GM23338 (cell line): ENCODE results near the gene CIZ1. TPM values are rescaled to one million over a fixed set of nuclear protein-coding genes. Genes with fewer than 3 reads are reported as not detected.

Experiments used
- ATAC-seq: fragments of 200-7000 bp; cut with Tn5 transposase; 3 replicates; pipeline ENCODE4 v1.9.1; 2020
- DNase-seq: peaks from one replicate; pipeline ENCODE4 v3.0.0-alpha.2; 2015; ENCODE audit warnings: low spot score
- H2AFZ ChIP-seq: fragments of 200-600 bp; sonication (generic); 2 replicates; pipeline ENCODE4 v1.8.0; 2016; ENCODE audit warnings: antibody characterized with exemption, mild to moderate bottlenecking, moderate library complexity
- H3F3A ChIP-seq: fragments of 200-600 bp; sonication (generic); replicated peaks from 2 replicates; pipeline ENCODE4 v1.8.0; 2017; ENCODE audit warnings: antibody characterized with exemption, mixed run types, low read depth
- H3K27ac ChIP-seq: fragments of 200-600 bp; sonication (generic); 2 replicates; pipeline ENCODE4 v1.6.1; 2016; ENCODE audit warnings: low read depth
- H3K27me3 ChIP-seq: fragments of 200-600 bp; sonication (generic); 2 replicates; pipeline ENCODE4 v1.8.0; 2016; ENCODE audit warnings: mild to moderate bottlenecking, mixed run types, moderate library complexity; ENCODE audit not compliant: insufficient read depth
- H3K36me3 ChIP-seq: fragments of 200-600 bp; sonication (generic); 2 replicates; pipeline ENCODE4 v1.8.0; 2016; ENCODE audit warnings: mild to moderate bottlenecking; ENCODE audit not compliant: insufficient read depth
- H3K4me1 ChIP-seq: fragments of 200-600 bp; sonication (generic); 2 replicates; pipeline ENCODE4 v1.8.0; 2016; ENCODE audit warnings: mild to moderate bottlenecking, moderate library complexity; ENCODE audit not compliant: insufficient read depth
- H3K4me2 ChIP-seq: fragments of 200-600 bp; sonication (generic); 2 replicates; pipeline ENCODE4 v1.7.1; 2017; ENCODE audit warnings: mixed run types
- H3K4me3 ChIP-seq: fragments of 200-600 bp; sonication (generic); 2 replicates; pipeline ENCODE4 v1.6.1; 2016; ENCODE audit warnings: mixed run types
- H3K79me2 ChIP-seq: fragments of 200-600 bp; sonication (generic); replicated peaks from 2 replicates; pipeline ENCODE4 v1.8.0; 2017; ENCODE audit warnings: mild to moderate bottlenecking; ENCODE audit not compliant: insufficient read depth
- H3K9me2 ChIP-seq: fragments of 200-600 bp; sonication (generic); 2 replicates; pipeline ENCODE4 v1.8.0; 2017; ENCODE audit not compliant: insufficient read depth
- H4K20me1 ChIP-seq: fragments of 200-600 bp; sonication (generic); replicated peaks from 2 replicates; pipeline ENCODE4 v1.8.0; 2017; ENCODE audit warnings: mild to moderate bottlenecking; ENCODE audit not compliant: insufficient read depth
- H3K27ac Mint-ChIP-seq: 2 replicates; pipeline ENCODE4 v1.8.0; 2020; ENCODE audit warnings: inconsistent platforms, mild to moderate bottlenecking, moderate library complexity, mixed read lengths
- H3K27me3 Mint-ChIP-seq: 3 replicates; pipeline ENCODE4 v1.8.0; 2022; ENCODE audit warnings: low read depth, mild to moderate bottlenecking, moderate library complexity, mixed read lengths, inconsistent platforms; ENCODE audit not compliant: insufficient read depth, poor library complexity
- H3K36me3 Mint-ChIP-seq: 3 replicates; pipeline ENCODE4 v1.8.0; 2021; ENCODE audit warnings: low read depth, mild to moderate bottlenecking, inconsistent platforms, moderate library complexity, mixed read lengths
- H3K4me1 Mint-ChIP-seq: 3 replicates; pipeline ENCODE4 v1.8.0; 2020; ENCODE audit warnings: mild to moderate bottlenecking, inconsistent platforms, mixed read lengths
- H3K4me3 Mint-ChIP-seq: 3 replicates; pipeline ENCODE4 v1.8.0; 2021; ENCODE audit warnings: moderate library complexity, mild to moderate bottlenecking, inconsistent platforms, mixed read lengths
- H3K9me3 Mint-ChIP-seq: 3 replicates; pipeline ENCODE4 v1.8.0; 2020; ENCODE audit warnings: moderate library complexity, mild to moderate bottlenecking, inconsistent platforms, mixed read lengths
- CREB1 ChIP-seq: fragments of 250-450 bp; sonication (Bioruptor Pico); IDR thresholded peaks from 2 replicates; pipeline ENCODE4 v1.5.0; 2020; ENCODE audit warnings: low read depth, mild to moderate bottlenecking, moderate library complexity
- EZH2 ChIP-seq: fragments of 200-600 bp; sonication (generic); IDR thresholded peaks from one replicate; pipeline ENCODE4 v1.8.0; 2017; ENCODE audit warnings: antibody characterized with exemption, mild to moderate bottlenecking, low read depth; ENCODE audit not compliant: unreplicated experiment
- EZH2phosphoT487 ChIP-seq: fragments of 200-600 bp; sonication (generic); IDR thresholded peaks from one replicate; pipeline ENCODE4 v1.8.1; 2018; ENCODE audit warnings: antibody characterized with exemption; ENCODE audit not compliant: unreplicated experiment
- JUNB ChIP-seq: IDR thresholded peaks from one replicate; pipeline ENCODE4 v1.6.1; 2016; ENCODE audit warnings: antibody characterized with exemption; ENCODE audit not compliant: unreplicated experiment
- POLR2AphosphoS5 ChIP-seq: IDR thresholded peaks from 2 replicates; pipeline ENCODE4 v1.6.1; 2016; ENCODE audit warnings: antibody characterized with exemption, low read depth
- STAT1 ChIP-seq: IDR thresholded peaks from one replicate; pipeline ENCODE4 v1.6.1; 2016; ENCODE audit warnings: antibody characterized with exemption; ENCODE audit not compliant: unreplicated experiment
- ZNF114 ChIP-seq: fragments of 250-450 bp; sonication (Bioruptor Pico); IDR thresholded peaks from 2 replicates; pipeline ENCODE4 v1.5.0; 2020; ENCODE audit warnings: mild to moderate bottlenecking, moderate library complexity
- ZNF331 ChIP-seq: fragments of 250-450 bp; sonication (Bioruptor Pico); IDR thresholded peaks from 2 replicates; pipeline ENCODE4 v1.5.0; 2020; ENCODE audit warnings: low read depth, mild to moderate bottlenecking, moderate library complexity
- polyA plus RNA-seq: library from polyadenylated mRNA; unstranded; fragments of >200 nt; fragmentation: Nextera tagmentation; extraction: Ambion mirVana; gene quantifications from 2 replicates; pipeline ENCODE4 v1.2.1, GENCODE V29; 2016
- total RNA-seq: library from RNA; depleted of rRNA; stranded (reverse); fragments of >200 nt; shearing (Covaris generic); gene quantifications from 2 replicates; pipeline ENCODE4 v1.2.3, GENCODE V29; 2014
- TF ChIP-seq, protein P1 (sequence below), 2 experiments: fragments of 200-600 bp in 1 of 2; sonication (generic) in 1 of 2; conservative IDR thresholded peaks; 2 replicates each; pipeline versions ENCODE4 v1.5.1 to v1.6.1; 2016 to 2017; ENCODE audit warnings: antibody characterized with exemption in 2 of 2, low read depth in 2 of 2, mild to moderate bottlenecking in 2 of 2, moderate library complexity in 1 of 2
- TF ChIP-seq, protein P2 (sequence below): IDR thresholded peaks from one replicate; pipeline ENCODE4 v1.6.1; 2018; ENCODE audit warnings: antibody characterized with exemption; ENCODE audit not compliant: unreplicated experiment
- TF ChIP-seq, protein P3 (sequence below): fragments of 250-450 bp; sonication (Bioruptor Pico); IDR thresholded peaks from 2 replicates; pipeline ENCODE4 v1.5.0; 2020; ENCODE audit warnings: mild to moderate bottlenecking, moderate library complexity
- TF ChIP-seq, protein P4 (sequence below): IDR thresholded peaks from 2 replicates; pipeline ENCODE4 v1.6.1; 2016; ENCODE audit warnings: antibody characterized with exemption

The CIZ1 gene
- total and polyA plus RNA-seq, 2 experiments from 2014 or later = 49.6 to 61.4 TPM

DNA sequence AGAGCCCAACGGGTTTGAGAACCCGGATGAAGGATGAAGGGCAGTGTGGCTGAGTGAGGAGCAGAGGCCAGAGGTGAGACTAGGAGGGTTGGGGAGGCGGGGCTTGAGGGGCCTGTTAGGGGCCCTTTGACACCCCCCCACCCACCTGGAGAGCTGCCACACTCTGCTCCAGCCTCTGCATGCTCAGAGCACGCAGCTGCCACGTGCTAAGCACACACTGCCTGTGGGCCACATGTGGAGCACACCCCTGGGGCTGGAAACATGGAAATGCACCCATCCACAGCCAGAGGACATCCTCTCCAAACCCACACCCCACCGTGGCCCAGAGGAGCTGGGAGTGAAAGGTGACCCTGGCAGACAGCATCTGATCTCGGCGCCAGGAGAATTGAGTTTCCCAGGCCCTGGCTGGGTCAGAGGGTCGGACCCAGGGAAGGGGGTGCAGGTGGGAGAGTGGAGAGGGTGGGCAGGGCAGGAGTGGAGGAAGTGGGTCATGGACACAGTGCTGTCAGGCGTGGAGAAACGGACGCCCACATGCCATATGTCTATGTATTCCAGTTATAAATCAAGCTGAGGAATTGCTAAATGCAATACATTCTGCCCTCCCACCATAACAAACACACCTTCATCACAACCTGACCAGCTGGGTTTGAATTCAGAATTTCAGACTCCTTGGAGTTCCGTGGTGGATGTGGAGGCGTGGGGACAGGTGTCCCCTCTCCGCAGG is 17.7 kb upstream of the CIZ1 start:
- Histone ChIP-seq H3K27ac (no peak overlapping the region), H3K4me1 (peaks cover 8% of the 10 kb centered on the region; the same call in 1 of the 2 replicates), H3K9me2 (no peaks in the 10 kb centered on the region), H3K36me3 (no peaks in the 10 kb centered on the region), H2AFZ (no peak overlapping the region), H3K4me2 (no peak overlapping the region), H3F3A (no peaks in the 10 kb centered on the region), H4K20me1 (peaks cover 3% of the 10 kb centered on the region), H3K79me2 (0 out of 2 replicates have a peak, but pooled peaks cover 4% of the 10 kb centered on the region), H3K4me3 (no peak overlapping the region), H3K27me3 (no peaks in the 10 kb centered on the region)
- peaks cover 21% of the 10 kb centered on the region for H3K27me3 Mint-ChIP-seq
- H3K4me1 Mint-ChIP-seq = peaks cover 21% of the 10 kb centered on the region
- no peak overlapping the region for H3K27ac Mint-ChIP-seq
- ATAC-seq = no peak
- no peak overlapping the region; the same call in 2 of the 3 replicates for H3K4me3 Mint-ChIP-seq
- H3K9me3 Mint-ChIP-seq = no peaks in the 10 kb centered on the region; the same call in 2 of the 3 replicates
- TF ChIP-seq, protein P1, sequence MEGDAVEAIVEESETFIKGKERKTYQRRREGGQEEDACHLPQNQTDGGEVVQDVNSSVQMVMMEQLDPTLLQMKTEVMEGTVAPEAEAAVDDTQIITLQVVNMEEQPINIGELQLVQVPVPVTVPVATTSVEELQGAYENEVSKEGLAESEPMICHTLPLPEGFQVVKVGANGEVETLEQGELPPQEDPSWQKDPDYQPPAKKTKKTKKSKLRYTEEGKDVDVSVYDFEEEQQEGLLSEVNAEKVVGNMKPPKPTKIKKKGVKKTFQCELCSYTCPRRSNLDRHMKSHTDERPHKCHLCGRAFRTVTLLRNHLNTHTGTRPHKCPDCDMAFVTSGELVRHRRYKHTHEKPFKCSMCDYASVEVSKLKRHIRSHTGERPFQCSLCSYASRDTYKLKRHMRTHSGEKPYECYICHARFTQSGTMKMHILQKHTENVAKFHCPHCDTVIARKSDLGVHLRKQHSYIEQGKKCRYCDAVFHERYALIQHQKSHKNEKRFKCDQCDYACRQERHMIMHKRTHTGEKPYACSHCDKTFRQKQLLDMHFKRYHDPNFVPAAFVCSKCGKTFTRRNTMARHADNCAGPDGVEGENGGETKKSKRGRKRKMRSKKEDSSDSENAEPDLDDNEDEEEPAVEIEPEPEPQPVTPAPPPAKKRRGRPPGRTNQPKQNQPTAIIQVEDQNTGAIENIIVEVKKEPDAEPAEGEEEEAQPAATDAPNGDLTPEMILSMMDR (conservative IDR thresholded peaks at IDR 0.05; ENCODE audit: low read depth in 2 of 2) = no peak
- TF ChIP-seq STAT1 = no peak
- TF ChIP-seq EZH2phosphoT487 = no peak
- TF ChIP-seq JUNB = no peak
- no peak for TF ChIP-seq CREB1
- no peak for TF ChIP-seq EZH2
- TF ChIP-seq ZNF114 = no peak
- TF ChIP-seq, protein P2, sequence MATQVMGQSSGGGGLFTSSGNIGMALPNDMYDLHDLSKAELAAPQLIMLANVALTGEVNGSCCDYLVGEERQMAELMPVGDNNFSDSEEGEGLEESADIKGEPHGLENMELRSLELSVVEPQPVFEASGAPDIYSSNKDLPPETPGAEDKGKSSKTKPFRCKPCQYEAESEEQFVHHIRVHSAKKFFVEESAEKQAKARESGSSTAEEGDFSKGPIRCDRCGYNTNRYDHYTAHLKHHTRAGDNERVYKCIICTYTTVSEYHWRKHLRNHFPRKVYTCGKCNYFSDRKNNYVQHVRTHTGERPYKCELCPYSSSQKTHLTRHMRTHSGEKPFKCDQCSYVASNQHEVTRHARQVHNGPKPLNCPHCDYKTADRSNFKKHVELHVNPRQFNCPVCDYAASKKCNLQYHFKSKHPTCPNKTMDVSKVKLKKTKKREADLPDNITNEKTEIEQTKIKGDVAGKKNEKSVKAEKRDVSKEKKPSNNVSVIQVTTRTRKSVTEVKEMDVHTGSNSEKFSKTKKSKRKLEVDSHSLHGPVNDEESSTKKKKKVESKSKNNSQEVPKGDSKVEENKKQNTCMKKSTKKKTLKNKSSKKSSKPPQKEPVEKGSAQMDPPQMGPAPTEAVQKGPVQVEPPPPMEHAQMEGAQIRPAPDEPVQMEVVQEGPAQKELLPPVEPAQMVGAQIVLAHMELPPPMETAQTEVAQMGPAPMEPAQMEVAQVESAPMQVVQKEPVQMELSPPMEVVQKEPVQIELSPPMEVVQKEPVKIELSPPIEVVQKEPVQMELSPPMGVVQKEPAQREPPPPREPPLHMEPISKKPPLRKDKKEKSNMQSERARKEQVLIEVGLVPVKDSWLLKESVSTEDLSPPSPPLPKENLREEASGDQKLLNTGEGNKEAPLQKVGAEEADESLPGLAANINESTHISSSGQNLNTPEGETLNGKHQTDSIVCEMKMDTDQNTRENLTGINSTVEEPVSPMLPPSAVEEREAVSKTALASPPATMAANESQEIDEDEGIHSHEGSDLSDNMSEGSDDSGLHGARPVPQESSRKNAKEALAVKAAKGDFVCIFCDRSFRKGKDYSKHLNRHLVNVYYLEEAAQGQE = no peak
- TF ChIP-seq, protein P3, sequence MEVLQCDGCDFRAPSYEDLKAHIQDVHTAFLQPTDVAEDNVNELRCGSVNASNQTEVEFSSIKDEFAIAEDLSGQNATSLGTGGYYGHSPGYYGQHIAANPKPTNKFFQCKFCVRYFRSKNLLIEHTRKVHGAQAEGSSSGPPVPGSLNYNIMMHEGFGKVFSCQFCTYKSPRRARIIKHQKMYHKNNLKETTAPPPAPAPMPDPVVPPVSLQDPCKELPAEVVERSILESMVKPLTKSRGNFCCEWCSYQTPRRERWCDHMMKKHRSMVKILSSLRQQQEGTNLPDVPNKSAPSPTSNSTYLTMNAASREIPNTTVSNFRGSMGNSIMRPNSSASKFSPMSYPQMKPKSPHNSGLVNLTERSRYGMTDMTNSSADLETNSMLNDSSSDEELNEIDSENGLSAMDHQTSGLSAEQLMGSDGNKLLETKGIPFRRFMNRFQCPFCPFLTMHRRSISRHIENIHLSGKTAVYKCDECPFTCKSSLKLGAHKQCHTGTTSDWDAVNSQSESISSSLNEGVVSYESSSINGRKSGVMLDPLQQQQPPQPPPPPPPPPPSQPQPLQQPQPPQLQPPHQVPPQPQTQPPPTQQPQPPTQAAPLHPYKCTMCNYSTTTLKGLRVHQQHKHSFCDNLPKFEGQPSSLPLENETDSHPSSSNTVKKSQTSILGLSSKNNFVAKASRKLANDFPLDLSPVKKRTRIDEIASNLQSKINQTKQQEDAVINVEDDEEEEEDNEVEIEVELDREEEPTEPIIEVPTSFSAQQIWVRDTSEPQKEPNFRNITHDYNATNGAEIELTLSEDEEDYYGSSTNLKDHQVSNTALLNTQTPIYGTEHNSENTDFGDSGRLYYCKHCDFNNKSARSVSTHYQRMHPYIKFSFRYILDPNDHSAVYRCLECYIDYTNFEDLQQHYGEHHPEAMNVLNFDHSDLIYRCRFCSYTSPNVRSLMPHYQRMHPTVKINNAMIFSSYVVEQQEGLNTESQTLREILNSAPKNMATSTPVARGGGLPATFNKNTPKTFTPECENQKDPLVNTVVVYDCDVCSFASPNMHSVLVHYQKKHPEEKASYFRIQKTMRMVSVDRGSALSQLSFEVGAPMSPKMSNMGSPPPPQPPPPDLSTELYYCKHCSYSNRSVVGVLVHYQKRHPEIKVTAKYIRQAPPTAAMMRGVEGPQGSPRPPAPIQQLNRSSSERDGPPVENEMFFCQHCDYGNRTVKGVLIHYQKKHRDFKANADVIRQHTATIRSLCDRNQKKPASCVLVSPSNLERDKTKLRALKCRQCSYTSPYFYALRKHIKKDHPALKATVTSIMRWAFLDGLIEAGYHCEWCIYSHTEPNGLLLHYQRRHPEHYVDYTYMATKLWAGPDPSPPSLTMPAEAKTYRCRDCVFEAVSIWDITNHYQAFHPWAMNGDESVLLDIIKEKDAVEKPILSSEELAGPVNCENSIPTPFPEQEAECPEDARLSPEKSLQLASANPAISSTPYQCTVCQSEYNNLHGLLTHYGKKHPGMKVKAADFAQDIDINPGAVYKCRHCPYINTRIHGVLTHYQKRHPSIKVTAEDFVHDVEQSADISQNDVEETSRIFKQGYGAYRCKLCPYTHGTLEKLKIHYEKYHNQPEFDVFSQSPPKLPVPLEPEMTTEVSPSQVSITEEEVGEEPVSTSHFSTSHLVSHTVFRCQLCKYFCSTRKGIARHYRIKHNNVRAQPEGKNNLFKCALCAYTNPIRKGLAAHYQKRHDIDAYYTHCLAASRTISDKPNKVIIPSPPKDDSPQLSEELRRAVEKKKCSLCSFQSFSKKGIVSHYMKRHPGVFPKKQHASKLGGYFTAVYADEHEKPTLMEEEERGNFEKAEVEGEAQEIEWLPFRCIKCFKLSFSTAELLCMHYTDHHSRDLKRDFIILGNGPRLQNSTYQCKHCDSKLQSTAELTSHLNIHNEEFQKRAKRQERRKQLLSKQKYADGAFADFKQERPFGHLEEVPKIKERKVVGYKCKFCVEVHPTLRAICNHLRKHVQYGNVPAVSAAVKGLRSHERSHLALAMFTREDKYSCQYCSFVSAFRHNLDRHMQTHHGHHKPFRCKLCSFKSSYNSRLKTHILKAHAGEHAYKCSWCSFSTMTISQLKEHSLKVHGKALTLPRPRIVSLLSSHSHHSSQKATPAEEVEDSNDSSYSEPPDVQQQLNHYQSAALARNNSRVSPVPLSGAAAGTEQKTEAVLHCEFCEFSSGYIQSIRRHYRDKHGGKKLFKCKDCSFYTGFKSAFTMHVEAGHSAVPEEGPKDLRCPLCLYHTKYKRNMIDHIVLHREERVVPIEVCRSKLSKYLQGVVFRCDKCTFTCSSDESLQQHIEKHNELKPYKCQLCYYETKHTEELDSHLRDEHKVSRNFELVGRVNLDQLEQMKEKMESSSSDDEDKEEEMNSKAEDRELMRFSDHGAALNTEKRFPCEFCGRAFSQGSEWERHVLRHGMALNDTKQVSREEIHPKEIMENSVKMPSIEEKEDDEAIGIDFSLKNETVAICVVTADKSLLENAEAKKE = no peak
- TF ChIP-seq POLR2AphosphoS5 = no peak
- TF ChIP-seq ZNF331 (CRISPR knock-in tag) = no peak
- TF ChIP-seq, protein P4, sequence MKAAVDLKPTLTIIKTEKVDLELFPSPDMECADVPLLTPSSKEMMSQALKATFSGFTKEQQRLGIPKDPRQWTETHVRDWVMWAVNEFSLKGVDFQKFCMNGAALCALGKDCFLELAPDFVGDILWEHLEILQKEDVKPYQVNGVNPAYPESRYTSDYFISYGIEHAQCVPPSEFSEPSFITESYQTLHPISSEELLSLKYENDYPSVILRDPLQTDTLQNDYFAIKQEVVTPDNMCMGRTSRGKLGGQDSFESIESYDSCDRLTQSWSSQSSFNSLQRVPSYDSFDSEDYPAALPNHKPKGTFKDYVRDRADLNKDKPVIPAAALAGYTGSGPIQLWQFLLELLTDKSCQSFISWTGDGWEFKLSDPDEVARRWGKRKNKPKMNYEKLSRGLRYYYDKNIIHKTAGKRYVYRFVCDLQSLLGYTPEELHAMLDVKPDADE = no peak
- peaks cover 2% of the 10 kb centered on the region; the same call in 1 of the 3 replicates for H3K36me3 Mint-ChIP-seq
- no peak for DNase-seq
